Vagina (tissue), 2 donors: ENCODE data around the gene DNAH6. TPM values are rescaled to one million over a fixed set of nuclear protein-coding genes. Genes with fewer than 3 reads are reported as not detected.

Experiments
- DNase-seq, 2 donors: peaks; one replicate each; pipeline ENCODE4 v3.0.0-alpha.2; 2017; ENCODE audit errors: extremely low spot score in 2 of 2
- H3K27ac ChIP-seq: fragments of 200-600 bp; sonication (generic); one replicate; pipeline ENCODE4 v1.5.1; 2019
- H3K27me3 ChIP-seq: fragments of 200-600 bp; sonication (generic); one replicate; pipeline ENCODE4 v1.5.1; 2019
- H3K36me3 ChIP-seq, 2 donors: fragments of 200-600 bp; sonication (generic); one replicate each; pipeline ENCODE4 v1.5.1; 2017 to 2019
- H3K4me1 ChIP-seq: fragments of 200-600 bp; sonication (generic); one replicate; pipeline ENCODE4 v1.5.1; 2019
- H3K4me3 ChIP-seq, 2 donors: fragments of 200-600 bp; sonication (generic); 1 replicate in 1 of 2; 2 replicates in 1 of 2; pipeline ENCODE4 v1.5.1; 2016 to 2019
- H3K9me3 ChIP-seq: fragments of 200-600 bp; sonication (generic); one replicate; pipeline ENCODE4 v1.5.1; 2019
- POLR2A ChIP-seq, 2 donors: fragments of 450-650 bp; IDR thresholded peaks; one replicate each; pipeline ENCODE4 v1.6.1; 2017; ENCODE audit warnings: antibody characterized with exemption in 2 of 2, mild to moderate bottlenecking in 2 of 2, moderate library complexity in 2 of 2
- POLR2AphosphoS5 ChIP-seq, 2 donors: sonication (generic); formaldehyde crosslinking; IDR thresholded peaks; one replicate each; pipeline ENCODE4 v1.9.0; 2017; ENCODE audit warnings: antibody characterized with exemption in 2 of 2, mild to moderate bottlenecking in 2 of 2, low read depth in 1 of 2; ENCODE audit not compliant: insufficient read depth in 1 of 2
- intact Hi-C: fragments of 100-400 bp; cut with DNase I; formaldehyde crosslinking; loops from one replicate; pipeline ENCODE4 v1.15.1; 2023
- total RNA-seq: library from RNA; depleted of rRNA; stranded (reverse); fragments of >200 nt; gene quantifications from one replicate; pipeline ENCODE4 v1.2.3, GENCODE V29; 2016
- TF ChIP-seq, protein P1 (sequence below), 3 experiments: fragments of 450-650 bp in 2 of 3; fragments of 200-600 bp in 1 of 3; sonication (generic) in 1 of 3; IDR thresholded peaks; one replicate each; pipeline ENCODE4 v1.5.1; 2017 to 2019; ENCODE audit warnings: antibody characterized with exemption in 3 of 3, mild to moderate bottlenecking in 2 of 3, moderate library complexity in 2 of 3

Gene DNAH6
- total RNA-seq, 1 donor from 2014 or later = 0.49 TPM

DNA sequence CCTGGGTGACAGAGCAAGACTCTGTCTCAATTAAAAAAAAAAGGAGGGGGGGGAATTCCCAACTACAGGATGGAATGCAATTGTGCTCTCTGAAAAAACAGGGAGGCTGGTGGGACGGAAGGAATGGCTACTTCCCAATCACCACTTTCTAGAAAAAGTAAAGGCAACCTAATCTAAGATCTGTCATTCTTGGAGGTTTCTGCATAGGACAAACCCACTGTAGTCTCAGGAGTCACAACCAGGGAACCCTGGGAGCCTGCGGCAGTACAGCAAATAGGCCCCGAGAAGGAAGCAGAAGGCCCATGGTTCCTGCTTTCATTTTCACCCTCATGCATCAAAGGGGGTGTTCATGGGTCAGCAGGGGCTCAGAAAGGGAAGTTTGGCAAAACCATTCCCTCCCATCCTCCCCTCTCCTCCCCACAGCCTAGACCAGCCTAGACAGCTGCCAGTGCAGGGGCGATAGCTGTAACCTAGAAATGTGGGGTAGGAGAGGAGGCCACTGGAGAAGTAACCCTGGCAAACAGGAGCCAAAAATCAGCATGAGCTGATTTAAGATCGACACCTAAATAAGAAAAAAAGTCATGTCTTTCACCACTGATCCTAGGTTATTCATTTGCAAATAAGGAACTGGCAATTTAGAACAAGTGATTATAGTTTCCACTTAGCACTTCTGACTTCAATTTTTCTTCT lies 316.6 kb downstream of the DNAH6 start:
- Histone ChIP-seq H3K27me3 (no peaks in the 10 kb centered on the region), H3K4me3 (no peak overlapping the region), H3K36me3 (no peaks in the 10 kb centered on the region), H3K4me1 (no peaks in the 10 kb centered on the region), H3K27ac (no peak overlapping the region), H3K9me3 (no peaks in the 10 kb centered on the region)
- intact Hi-C loops = no loop called here
- no peak for DNase-seq
- TF ChIP-seq POLR2A (IDR thresholded peaks at IDR 0.05) = no peak
- TF ChIP-seq, protein P1, sequence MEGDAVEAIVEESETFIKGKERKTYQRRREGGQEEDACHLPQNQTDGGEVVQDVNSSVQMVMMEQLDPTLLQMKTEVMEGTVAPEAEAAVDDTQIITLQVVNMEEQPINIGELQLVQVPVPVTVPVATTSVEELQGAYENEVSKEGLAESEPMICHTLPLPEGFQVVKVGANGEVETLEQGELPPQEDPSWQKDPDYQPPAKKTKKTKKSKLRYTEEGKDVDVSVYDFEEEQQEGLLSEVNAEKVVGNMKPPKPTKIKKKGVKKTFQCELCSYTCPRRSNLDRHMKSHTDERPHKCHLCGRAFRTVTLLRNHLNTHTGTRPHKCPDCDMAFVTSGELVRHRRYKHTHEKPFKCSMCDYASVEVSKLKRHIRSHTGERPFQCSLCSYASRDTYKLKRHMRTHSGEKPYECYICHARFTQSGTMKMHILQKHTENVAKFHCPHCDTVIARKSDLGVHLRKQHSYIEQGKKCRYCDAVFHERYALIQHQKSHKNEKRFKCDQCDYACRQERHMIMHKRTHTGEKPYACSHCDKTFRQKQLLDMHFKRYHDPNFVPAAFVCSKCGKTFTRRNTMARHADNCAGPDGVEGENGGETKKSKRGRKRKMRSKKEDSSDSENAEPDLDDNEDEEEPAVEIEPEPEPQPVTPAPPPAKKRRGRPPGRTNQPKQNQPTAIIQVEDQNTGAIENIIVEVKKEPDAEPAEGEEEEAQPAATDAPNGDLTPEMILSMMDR (IDR thresholded peaks at IDR 0.05) = no peak
- no peak for TF ChIP-seq POLR2AphosphoS5 (IDR thresholded peaks at IDR 0.05; ENCODE audit: insufficient read depth in 1 of 2, low read depth in 1 of 2)

- DNase-seq = no peak
- H3K27ac ChIP-seq = no peak overlapping the region
- H3K4me1 ChIP-seq = no peaks in the 10 kb centered on the region
- no peak overlapping the region for H3K4me3 ChIP-seq
- intact Hi-C loops = no loop called here
- TF ChIP-seq POLR2AphosphoS5 (IDR thresholded peaks at IDR 0.05; ENCODE audit: insufficient read depth in 1 of 2, low read depth in 1 of 2) = no peak
- no peak for TF ChIP-seq POLR2A (IDR thresholded peaks at IDR 0.05)
- TF ChIP-seq, protein P1 (IDR thresholded peaks at IDR 0.05) = no peak
- H3K9me3 ChIP-seq = no peaks in the 10 kb centered on the region
- no peaks in the 10 kb centered on the region for H3K27me3 ChIP-seq
- no peaks in the 10 kb centered on the region for H3K36me3 ChIP-seq
Measured at GRCh38 chr2:84833481-84834150, 317.3 kb downstream of the DNAH6 start.

GRCh38 chr2:84836215-84836614 lies 319.9 kb downstream of the DNAH6 start:
- H3K27ac ChIP-seq = no peak overlapping the region
- H3K36me3 ChIP-seq = no peaks in the 10 kb centered on the region
- H3K4me3 ChIP-seq = no peak overlapping the region
- TF ChIP-seq, protein P1 (IDR thresholded peaks at IDR 0.05) = no peak
- TF ChIP-seq POLR2AphosphoS5 (IDR thresholded peaks at IDR 0.05; ENCODE audit: insufficient read depth in 1 of 2, low read depth in 1 of 2) (no peak), POLR2A (IDR thresholded peaks at IDR 0.05) (no peak)
- intact Hi-C loops = no loop called here
- H3K27me3 ChIP-seq = no peaks in the 10 kb centered on the region
- no peaks in the 10 kb centered on the region for H3K9me3 ChIP-seq
- DNase-seq = no peak
- no peaks in the 10 kb centered on the region for H3K4me1 ChIP-seq

- no peak for TF ChIP-seq POLR2A (IDR thresholded peaks at IDR 0.05)
- TF ChIP-seq, protein P1 (IDR thresholded peaks at IDR 0.05) = no peak
- TF ChIP-seq POLR2AphosphoS5 (IDR thresholded peaks at IDR 0.05; ENCODE audit: insufficient read depth in 1 of 2, low read depth in 1 of 2) = no peak
Measured at GRCh38 chr2:84838434-84839145, 322.3 kb downstream of the DNAH6 start.

More at GRCh38 chr2:84838434-84839145, 322.3 kb downstream of the DNAH6 start:
- no peaks in the 10 kb centered on the region for H3K27me3 ChIP-seq
- no peak overlapping the region for H3K4me3 ChIP-seq
- intact Hi-C loops = no loop called here
- no peaks in the 10 kb centered on the region for H3K36me3 ChIP-seq
- H3K9me3 ChIP-seq = no peaks in the 10 kb centered on the region
- no peak overlapping the region for H3K27ac ChIP-seq
- no peak for DNase-seq
- no peaks in the 10 kb centered on the region for H3K4me1 ChIP-seq
